Endothelial cell of umbilical vein (primary cell): Measurements from ENCODE around the gene SH3BGRL. TPM values are rescaled to one million over a fixed set of nuclear protein-coding genes. Genes with fewer than 3 reads are reported as not detected.
A peak's percentile ranks its signal among the peaks of the same experiment; 100 is the strongest.

Experiments used
- BruUV-seq: library from RNA; stranded (reverse); fragments of 400-500 nt; replicated peaks from 2 replicates; lab custom pipeline; 2021; lab: Mats Ljungman, UMichigan
- CTCF ChIA-PET: fragments of 300-600, 350-600 bp; sonication (Branson Sonifier 250); formaldehyde crosslinking; loops from one replicate; lab custom pipeline; 2021; ENCODE audit warnings: antibody characterized with exemption, inconsistent platforms; lab: Charles Lee
- POLR2A ChIA-PET: fragments of 300-600, 350-600 bp; sonication (Branson Sonifier 250); formaldehyde crosslinking; loops from one replicate; lab custom pipeline; 2021; ENCODE audit warnings: antibody characterized with exemption, inconsistent platforms; lab: Charles Lee
- DNase-seq: peaks from one replicate; pipeline ENCODE4 v3.0.0-alpha.2; 2011; ENCODE audit warnings: low read depth, low spot score
- FAIRE-seq: peaks from 2 replicates; lab custom pipeline; 2011; peaks lifted over from hg19 to GRCh38; lab: Jason Lieb, UNC
- H2AFZ ChIP-seq: 2 replicates; pipeline ENCODE4 v1.6.0; 2012; ENCODE audit warnings: low read depth, low read length, control low read depth, inconsistent platforms
- H3K27ac ChIP-seq: 2 replicates; pipeline ENCODE4 v1.5.1; 2011; ENCODE audit warnings: low read depth, mild to moderate bottlenecking, control low read depth, low read length, moderate library complexity; ENCODE audit not compliant: insufficient read depth
- H3K27me3 ChIP-seq, 2 experiments: 2 replicates each; pipeline versions ENCODE4 v1.6.0 to v1.6.1; 2011; ENCODE audit warnings: low read length in 2 of 2, mixed read lengths in 1 of 2; ENCODE audit not compliant: control insufficient read depth in 2 of 2, insufficient read depth in 2 of 2
- H3K36me3 ChIP-seq, 2 experiments: 2 replicates in 1 of 2; 3 replicates in 1 of 2; pipeline ENCODE4 v1.5.1; 2011; ENCODE audit warnings: low read length in 2 of 2, mild to moderate bottlenecking in 1 of 2, moderate library complexity in 1 of 2; ENCODE audit not compliant: control insufficient read depth in 2 of 2, insufficient read depth in 2 of 2; ENCODE audit errors: extremely low read depth in 1 of 2
- H3K4me1 ChIP-seq: 3 replicates; pipeline ENCODE4 v1.5.1; 2011; ENCODE audit warnings: mild to moderate bottlenecking, low read length; ENCODE audit not compliant: control insufficient read depth, insufficient read depth; ENCODE audit errors: extremely low read depth
- H3K4me2 ChIP-seq: 2 replicates; pipeline ENCODE4 v1.6.1; 2011; ENCODE audit warnings: low read length, control low read depth, mixed read lengths; ENCODE audit not compliant: insufficient read depth
- H3K4me3 ChIP-seq, 3 experiments: fragments of 200-600 bp in 1 of 3; sonication (generic), shearing (Covaris generic) in 1 of 3; replicated peaks in 1 of 3; 2 replicates each; pipeline ENCODE4 v1.5.1; 2011 to 2016; ENCODE audit warnings: control low read depth in 3 of 3, low read length in 3 of 3, mild to moderate bottlenecking in 2 of 3, inconsistent platforms in 1 of 3, low read depth in 1 of 3, moderate library complexity in 1 of 3; ENCODE audit not compliant: insufficient read depth in 1 of 3
- H3K79me2 ChIP-seq: 2 replicates; pipeline ENCODE4 v1.6.0; 2012; ENCODE audit warnings: low read length, inconsistent platforms; ENCODE audit not compliant: control insufficient read depth, insufficient read depth
- H3K9ac ChIP-seq: replicated peaks from 2 replicates; pipeline ENCODE3; 2011; ENCODE audit warnings: low read length, control low read depth; ENCODE audit not compliant: insufficient read depth; ENCODE audit errors: extremely low read depth
- H3K9me1 ChIP-seq: replicated peaks from 3 replicates; pipeline ENCODE4 v1.6.0; 2011; ENCODE audit warnings: mild to moderate bottlenecking, low read length; ENCODE audit not compliant: control insufficient read depth, insufficient read depth; ENCODE audit errors: extremely low read depth
- H3K9me3 ChIP-seq: replicated peaks from 2 replicates; pipeline ENCODE4 v1.5.1; 2012; ENCODE audit warnings: low read length, inconsistent platforms; ENCODE audit not compliant: control insufficient read depth, insufficient read depth
- H4K20me1 ChIP-seq: replicated peaks from 2 replicates; pipeline ENCODE3; 2011; ENCODE audit warnings: mild to moderate bottlenecking, low read length; ENCODE audit not compliant: control insufficient read depth, insufficient read depth; ENCODE audit errors: extremely low read depth
- CTCF ChIP-seq, 2 donors: IDR thresholded peaks; 1 replicate in 1 of 2; 2 replicates in 1 of 2; pipeline ENCODE4 v1.5.1; 2011; ENCODE audit warnings: low read length in 2 of 2, mild to moderate bottlenecking in 2 of 2, moderate library complexity in 2 of 2, control low read depth in 1 of 2, inconsistent platforms in 1 of 2, low read depth in 1 of 2; ENCODE audit not compliant: insufficient read depth in 1 of 2; ENCODE audit errors: extremely low read depth in 1 of 2
- EZH2 ChIP-seq: IDR thresholded peaks from 2 replicates; pipeline ENCODE4 v1.6.1; 2012; ENCODE audit warnings: borderline replicate concordance, low read depth, mild to moderate bottlenecking, moderate library complexity, low read length, inconsistent platforms; ENCODE audit not compliant: severe bottlenecking
- GATA2 ChIP-seq: IDR thresholded peaks from 2 replicates; pipeline ENCODE4 v1.7.0; 2011; ENCODE audit warnings: low read depth, mild to moderate bottlenecking, moderate library complexity, mixed read lengths, low read length; ENCODE audit not compliant: insufficient read length, insufficient read depth
- JUN ChIP-seq: IDR thresholded peaks from 2 replicates; pipeline ENCODE4 v1.6.1; 2011; ENCODE audit warnings: borderline replicate concordance, low read depth; ENCODE audit not compliant: insufficient read length, insufficient read depth
- MAX ChIP-seq: IDR thresholded peaks from 2 replicates; pipeline ENCODE4 v1.6.1; 2011; ENCODE audit not compliant: insufficient read depth, insufficient read length
- MYC ChIP-seq: IDR thresholded peaks from one replicate; pipeline ENCODE4 v1.6.1; 2011; ENCODE audit warnings: mild to moderate bottlenecking, low read depth, low read length
- POLR2A ChIP-seq: IDR thresholded peaks from 2 replicates; pipeline ENCODE4 v1.6.1; 2012; ENCODE audit warnings: low read depth, mild to moderate bottlenecking, control low read depth, low read length
- dilution Hi-C: fragments of 300-500 bp; cut with MboI; formaldehyde crosslinking; loops from one replicate; pipeline ENCODE4 v1.15.0; 2019; ENCODE audit warnings: low sequenced_read_pairs; ENCODE audit not compliant: extremely low pct_ligation_motif_present
- intact Hi-C: fragments of 100-400 bp; cut with micrococcal nuclease; formaldehyde crosslinking; loops from one replicate; pipeline ENCODE4 v1.10.0; 2022
- polyA plus RNA-seq, 4 experiments: library from polyadenylated mRNA; depleted of rRNA in 3 of 4; stranded (reverse) in 3 of 4; unstranded in 1 of 4; fragments of >200 nt; gene quantifications; 2 replicates each; pipeline versions ENCODE4 v1.2.1 to v1.2.3, GENCODE V29; 2011 to 2012; ENCODE audit warnings: missing spikeins in 1 of 4
- total RNA-seq: library from RNA; stranded (reverse); gene quantifications from 2 replicates; pipeline ENCODE4 v1.2.3, GENCODE V29; 2021

The SH3BGRL gene
- total and polyA plus RNA-seq, 2 donors (not counting 3 experiments of a cell fraction or from before 2014, with no cell fraction given) = 45.6 to 65.7 TPM

GRCh38 chrX:81195712-81196111 is 6.2 kb upstream of the SH3BGRL start:
- no peak overlapping the region for H3K27ac ChIP-seq
- H3K9me1 ChIP-seq = no peaks in the 10 kb centered on the region
- no peak overlapping the region for H3K4me3 ChIP-seq
- TF ChIP-seq JUN (no peak), CTCF (IDR thresholded peaks at IDR 0.05; ENCODE audit: extremely low read depth in 1 of 2, insufficient read depth in 1 of 2, low read depth in 1 of 2, low read length in 2 of 2) (peak; percentile 33 to 54)
- no peak overlapping the region for H3K9ac ChIP-seq
- no peaks in the 10 kb centered on the region for H3K9me3 ChIP-seq
- no peaks in the 10 kb centered on the region for H3K27me3 ChIP-seq
- H4K20me1 ChIP-seq = no peaks in the 10 kb centered on the region
- no peak overlapping the region for H2AFZ ChIP-seq
- no peaks in the 10 kb centered on the region for H3K79me2 ChIP-seq
- intact Hi-C loops = loop anchor here (1.0 to 10.0 kb wide), 3 partner anchors 182 to 911 kb away; no protein-coding TSS in a partner anchor
- no peaks in the 10 kb centered on the region for H3K4me1 ChIP-seq
- ChIA-PET CTCF (interaction anchor here (1.0 to 2.9 kb wide), 9 partner anchors 9 to 913 kb away, joined by 3 to 21 read pairs (median 4); no protein-coding TSS in a partner anchor), POLR2A (no interaction called here)
- dilution Hi-C loops = no loop called here
- H3K4me2 ChIP-seq = no peak overlapping the region
- BruUV-seq = no TSS peak
- H3K36me3 ChIP-seq = no peaks in the 10 kb centered on the region
- FAIRE-seq (peak; percentile 74), DNase-seq (peak; percentile 58)

GRCh38 chrX:81201071-81201470 is 831 bp upstream of the SH3BGRL start:
- POLR2A ChIA-PET = no interaction called here
- Histone ChIP-seq H3K4me2 (peak overlapping the region; percentile 99), H3K9me1 (no peaks in the 10 kb centered on the region), H3K36me3 (no peaks in the 10 kb centered on the region), H3K4me3 (peak overlapping the region; percentile 77 to 99 (median 97)), H3K4me1 (peaks cover 10% of the 10 kb centered on the region), H3K9ac (peak overlapping the region; percentile 77), H3K9me3 (no peaks in the 10 kb centered on the region), H3K27ac (peak overlapping the region; percentile 86), H2AFZ (peak overlapping the region; percentile 65), H4K20me1 (no peaks in the 10 kb centered on the region), H3K79me2 (peaks cover 16% of the 10 kb centered on the region), H3K27me3 (no peaks in the 10 kb centered on the region)
- dilution Hi-C loops (no loop called here), intact Hi-C loops (loop anchor here (5.0 to 10.0 kb wide), 2 partner anchors 394 to 1554 kb away; partner anchors contain the start of gene BRWD3)
- FAIRE-seq (no peak), DNase-seq (peak; percentile 21)
- no TSS peak for BruUV-seq
- CTCF ChIA-PET = interaction anchor here (2.5 kb wide), 1 partner anchor 80 kb away, joined by 6 read pairs; no protein-coding TSS in a partner anchor
- TF ChIP-seq MYC (no peak), EZH2 (no peak), MAX (no peak), GATA2 (no peak), JUN (no peak), POLR2A (no peak)
